HG02938 (cell line): ENCODE results near the gene RAD51B.

Experiments used
- ATAC-seq: cut with Tn5 transposase; IDR thresholded peaks from one replicate; pipeline ENCODE4 v1.9.1; 2021; ENCODE audit warnings: mild to moderate bottlenecking, moderate library complexity; ENCODE audit not compliant: unreplicated experiment

Gene RAD51B

DNA sequence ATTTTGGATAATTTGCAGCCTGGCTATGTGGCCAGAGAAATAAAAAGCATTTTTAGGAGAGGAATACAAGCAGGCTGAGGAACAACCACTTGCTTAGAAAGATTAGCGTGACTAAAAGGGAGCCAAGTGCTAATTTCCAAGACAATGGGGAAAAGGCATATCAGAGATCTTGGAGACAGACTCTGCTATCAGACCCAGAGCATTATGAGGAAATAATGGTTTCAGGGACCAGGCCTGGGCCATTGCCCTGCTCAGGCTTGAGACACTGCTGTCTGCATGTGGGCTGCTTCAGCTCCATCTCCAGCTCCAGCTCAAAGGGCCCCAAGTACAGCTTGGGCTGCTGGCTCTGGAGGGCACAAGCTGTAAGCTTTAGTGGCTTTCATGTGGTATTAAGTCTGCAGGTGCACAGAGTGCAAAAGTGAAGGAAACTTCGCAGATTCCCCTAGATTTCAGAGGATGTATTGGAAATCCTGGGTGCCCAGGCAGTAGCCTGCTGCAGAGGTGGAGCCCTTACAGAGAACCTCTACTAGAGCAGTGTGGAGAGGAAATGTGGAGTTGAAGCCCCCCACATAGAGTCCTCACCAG lies 524.0 kb downstream of the RAD51B start:
- ATAC-seq: no peak

GRCh38 chr14:68345738-68346137 lies 526.2 kb downstream of the RAD51B start:
- ATAC-seq: no peak

- ATAC-seq: no peak
These were observed 527.2 kb downstream of the RAD51B start for GRCh38 chr14:68346556-68347343.

DNA sequence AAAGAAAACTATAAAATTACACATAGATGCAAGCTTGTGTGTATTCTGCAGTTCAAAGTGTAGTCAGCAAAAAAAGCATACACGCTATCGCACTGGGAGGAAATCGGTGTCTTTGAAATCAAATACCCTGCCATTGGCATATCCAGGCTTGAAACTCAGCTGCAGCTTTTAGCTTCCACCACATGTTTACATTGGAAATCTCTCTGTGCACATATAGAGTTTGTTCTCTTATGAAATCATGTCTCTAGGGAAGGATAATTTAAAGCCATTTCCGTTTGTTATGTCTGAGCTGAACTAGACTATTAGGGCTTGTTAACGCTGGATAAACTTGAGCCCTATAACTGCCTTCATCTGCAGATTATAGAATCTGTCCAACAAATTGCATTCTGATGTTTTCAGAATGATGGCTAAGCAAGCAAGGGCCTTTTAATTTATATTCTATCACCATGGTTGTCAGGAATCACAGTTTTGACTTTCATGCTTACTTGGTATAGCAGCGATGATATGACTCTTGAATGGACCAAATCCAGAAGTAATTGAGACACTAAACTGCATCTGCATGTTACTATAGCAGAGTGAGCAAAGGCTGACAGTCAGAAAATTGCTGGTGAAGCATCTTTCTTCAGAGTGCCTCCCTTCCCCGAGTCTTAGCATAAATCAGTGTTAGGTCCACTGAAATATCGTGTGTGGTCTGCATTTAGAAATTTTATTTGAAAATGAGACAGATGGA lies 530.5 kb downstream of the RAD51B start:
- no peak for ATAC-seq

- no peak for ATAC-seq
These were observed 535.8 kb downstream of the RAD51B start for GRCh38 chr14:68355415-68355814.

DNA sequence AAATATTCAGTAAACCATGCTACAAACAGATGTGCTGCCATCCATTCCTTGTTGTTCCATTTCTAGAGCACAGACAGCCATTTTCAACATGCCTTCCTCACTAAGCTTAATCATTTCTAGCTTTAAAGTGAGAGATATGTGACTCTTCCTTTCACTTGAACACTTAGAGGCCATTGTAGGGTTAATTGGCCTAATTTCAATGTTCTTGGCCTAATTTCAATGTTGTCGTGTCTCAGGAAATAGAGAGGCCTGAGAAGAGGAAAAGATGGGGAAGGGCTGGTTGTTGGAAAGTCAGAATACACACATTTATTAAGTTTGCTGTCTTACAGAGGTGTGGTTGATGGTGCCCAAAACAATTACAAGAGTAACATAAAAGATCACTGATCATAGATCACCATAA lies 538.2 kb downstream of the RAD51B start:
- no peak for ATAC-seq

DNA sequence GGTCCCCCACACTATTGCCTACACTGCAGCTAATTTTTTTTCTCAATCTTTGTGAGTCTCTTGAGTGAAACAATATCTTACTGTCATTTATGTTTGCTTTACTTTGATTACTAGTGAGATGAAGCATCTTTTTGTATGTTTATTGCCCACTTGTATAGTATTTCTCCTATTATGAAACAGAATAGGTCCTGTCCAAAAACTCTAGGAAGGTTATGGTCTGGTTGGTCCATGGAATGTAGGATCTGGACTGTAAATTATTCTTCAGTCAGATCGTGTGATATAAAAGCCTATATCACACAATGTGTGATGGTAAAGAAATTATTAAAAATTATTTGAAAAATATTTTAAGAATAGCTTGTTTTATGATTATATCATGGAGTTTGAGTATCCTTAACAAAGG lies 538.9 kb downstream of the RAD51B start:
- ATAC-seq: no peak

GRCh38 chr14:68359022-68359836 lies 539.6 kb downstream of the RAD51B start:
- no peak for ATAC-seq

DNA sequence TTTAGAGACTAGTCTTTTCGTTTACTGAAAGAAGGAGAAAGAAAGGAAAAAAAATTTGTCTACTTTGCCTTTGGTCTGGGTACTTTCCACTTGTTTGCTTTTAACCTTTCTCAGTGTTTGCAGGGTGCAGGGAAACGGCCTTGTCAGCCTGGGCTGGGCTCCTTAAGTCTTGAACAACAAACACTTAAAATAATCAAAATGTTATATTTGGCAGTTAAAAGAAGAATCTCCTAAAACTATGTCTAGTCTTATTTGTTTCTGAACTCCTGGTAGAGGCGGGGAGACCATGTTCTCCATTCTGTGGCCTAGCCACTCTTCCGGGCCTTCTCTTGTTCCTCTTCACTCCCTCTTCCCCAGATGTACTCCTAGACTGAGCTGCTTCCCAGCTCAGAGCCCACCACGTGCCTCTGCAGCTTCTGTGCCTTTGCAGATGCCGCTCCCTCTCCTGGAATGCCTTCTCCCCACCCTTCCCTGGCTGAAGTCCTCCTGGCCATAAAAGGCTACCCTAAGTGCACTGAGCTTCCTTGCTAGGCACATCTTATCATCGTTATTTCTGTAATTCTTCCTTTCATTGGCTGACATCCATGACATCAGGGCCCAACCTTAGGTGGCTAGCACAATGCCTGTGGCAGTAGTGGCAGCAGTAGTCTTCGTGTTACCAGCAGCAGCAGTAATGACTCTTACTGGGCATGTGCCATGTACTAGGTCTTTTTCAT lies 540.4 kb downstream of the RAD51B start:
- no peak for ATAC-seq

DNA sequence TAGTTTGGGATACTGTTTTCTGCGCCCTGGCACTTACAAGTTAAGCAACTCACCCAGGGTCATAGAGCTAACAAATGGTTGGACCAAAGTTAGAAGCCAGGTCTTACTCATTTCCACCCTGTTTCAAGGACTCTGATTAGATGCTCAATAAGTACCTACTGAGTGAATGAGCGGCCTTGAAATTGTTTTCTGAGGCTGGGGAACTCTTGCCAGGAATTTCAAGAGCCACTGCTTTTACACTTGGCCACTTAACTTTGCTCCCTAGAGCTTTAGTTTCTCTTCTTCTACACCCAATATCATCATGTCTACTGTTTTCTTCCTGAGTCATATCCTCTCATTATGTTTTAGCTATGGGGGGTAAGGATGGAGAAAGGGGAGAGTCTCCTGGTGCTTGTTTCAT lies 541.7 kb downstream of the RAD51B start:
- ATAC-seq: no peak

GRCh38 chr14:68362846-68363245 lies 543.3 kb downstream of the RAD51B start:
- ATAC-seq: no peak

DNA sequence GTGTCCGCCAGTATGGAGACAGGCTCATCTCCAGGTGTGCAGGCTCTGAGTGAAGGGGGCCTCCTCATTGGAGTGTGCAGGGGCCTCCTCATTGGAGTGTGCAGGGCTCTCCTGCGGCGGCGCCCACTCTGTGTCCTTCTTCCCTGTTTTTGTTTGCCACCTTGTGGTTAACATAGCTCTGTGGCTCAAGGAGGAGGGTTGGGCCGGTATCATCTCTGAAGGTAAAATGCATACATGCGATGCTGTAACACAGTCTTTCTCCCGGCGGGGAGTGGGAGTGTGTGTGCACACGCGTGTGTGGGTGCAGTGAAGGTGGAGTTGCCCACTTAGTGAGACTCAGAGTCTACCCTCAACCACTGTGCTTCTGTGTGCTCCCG lies 543.9 kb downstream of the RAD51B start:
- no peak for ATAC-seq

- no peak for ATAC-seq
These were observed 544.5 kb downstream of the RAD51B start for GRCh38 chr14:68363843-68364767.

GRCh38 chr14:68364792-68365192 lies 545.2 kb downstream of the RAD51B start:
- ATAC-seq: no peak

DNA sequence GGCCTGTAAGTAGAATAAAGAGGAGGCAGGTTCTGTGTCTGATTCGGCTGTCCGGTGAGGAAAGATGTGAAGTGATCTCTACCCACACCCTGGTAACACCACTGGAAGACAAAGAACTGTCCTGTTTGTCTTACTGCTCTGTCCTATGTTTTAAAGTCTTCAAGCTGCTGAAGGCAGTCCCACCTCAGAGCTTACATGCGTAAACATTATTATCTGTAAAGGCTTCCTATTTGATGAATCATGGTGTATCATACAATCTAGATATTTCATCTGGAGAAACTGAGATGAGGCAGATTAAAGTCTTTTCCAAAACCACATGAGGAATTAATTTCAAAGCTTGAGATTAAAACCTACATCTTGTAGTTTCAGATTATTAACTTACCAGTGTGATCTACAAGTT lies 545.6 kb downstream of the RAD51B start:
- no peak for ATAC-seq

- no peak for ATAC-seq
These were observed 547.1 kb downstream of the RAD51B start for GRCh38 chr14:68366656-68367055.

DNA sequence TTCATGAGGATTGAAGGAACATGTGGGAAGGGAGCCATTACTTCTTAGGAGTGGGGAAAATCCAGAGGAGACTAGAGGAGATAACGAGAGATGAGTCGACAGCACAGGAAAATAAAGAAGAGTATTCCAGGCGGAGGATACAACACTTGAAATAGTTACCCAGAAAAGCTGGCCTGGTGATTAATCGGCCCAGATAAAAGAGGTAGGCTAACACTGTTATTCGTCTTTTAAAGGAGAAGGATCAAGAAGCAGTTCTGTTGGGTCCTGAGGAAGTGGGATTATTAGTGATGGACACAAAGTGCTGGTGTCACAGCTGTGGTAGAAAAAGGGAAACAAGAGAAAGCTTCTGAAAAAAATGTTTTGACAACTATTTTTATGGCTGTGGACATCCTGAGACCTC lies 548.0 kb downstream of the RAD51B start:
- no peak for ATAC-seq

GRCh38 chr14:68368850-68369249 lies 549.3 kb downstream of the RAD51B start:
- no peak for ATAC-seq

DNA sequence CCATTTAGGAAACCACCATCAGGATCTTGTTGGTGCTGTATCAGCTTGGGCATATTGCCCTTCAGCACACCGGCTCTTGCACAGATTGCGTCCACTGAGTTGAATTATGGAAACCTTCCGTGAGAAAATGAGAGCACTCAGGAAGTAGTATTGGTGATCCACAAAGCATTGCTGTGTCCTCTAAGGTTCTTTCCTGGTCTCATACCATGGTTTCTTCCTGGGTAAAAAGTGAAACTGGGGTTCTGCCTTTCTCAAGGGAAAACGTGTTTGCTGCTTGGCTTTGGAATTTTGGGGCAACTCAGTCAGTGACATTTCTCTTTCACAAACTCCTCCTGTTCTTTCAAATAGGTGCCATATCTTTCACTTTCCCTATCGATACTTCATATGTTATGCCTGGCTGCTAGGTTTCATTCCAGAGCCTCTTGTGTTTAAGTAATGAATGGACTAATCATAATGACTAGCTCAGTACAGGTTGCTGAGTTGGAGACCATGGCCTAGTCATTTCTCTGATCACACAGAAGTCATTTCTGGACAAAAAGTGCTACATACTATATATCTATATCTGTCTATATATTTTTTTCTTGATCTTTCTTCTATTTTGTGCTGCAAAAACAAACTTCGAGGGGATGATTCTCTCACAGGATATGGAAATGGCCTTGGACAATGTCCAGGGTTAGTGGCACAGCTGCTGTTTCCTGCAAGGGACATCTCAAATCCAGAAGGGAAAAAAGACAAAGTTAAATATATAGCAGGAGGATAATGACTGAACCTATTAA lies 549.9 kb downstream of the RAD51B start:
- peak; percentile 58 for ATAC-seq
